DND-41 (cell line): ENCODE results near the gene TXK.

Experiments used
- ATAC-seq: fragments of 200-7000 bp; cut with Tn5 transposase; 3 replicates; pipeline ENCODE4 v1.9.1; 2021; ENCODE audit warnings: low read depth; ENCODE audit not compliant: insufficient read depth
- DNase-seq: peaks from one replicate; pipeline ENCODE4 v3.0.0-alpha.2; 2020
- H2AFZ ChIP-seq: 2 replicates; pipeline ENCODE4 v1.6.0; 2012; ENCODE audit warnings: low read depth, low read length
- H3K27ac ChIP-seq: 2 replicates; pipeline ENCODE4 v1.5.1; 2012; ENCODE audit warnings: low read length, inconsistent platforms
- H3K27me3 ChIP-seq: fragments of 200-600 bp; sonication (generic); 2 replicates; pipeline ENCODE4 v1.6.0; 2012; ENCODE audit warnings: low read length, mild to moderate bottlenecking, inconsistent platforms; ENCODE audit not compliant: insufficient read depth, poor library complexity
- H3K36me3 ChIP-seq: 2 replicates; pipeline ENCODE4 v1.5.1; 2012; ENCODE audit warnings: low read length, inconsistent platforms; ENCODE audit not compliant: insufficient read depth
- H3K4me1 ChIP-seq: 2 replicates; pipeline ENCODE4 v1.5.1; 2012; ENCODE audit warnings: mild to moderate bottlenecking, low read length; ENCODE audit not compliant: insufficient read depth
- H3K4me2 ChIP-seq: 2 replicates; pipeline ENCODE4 v1.6.0; 2012; ENCODE audit warnings: mild to moderate bottlenecking, moderate library complexity, low read length, inconsistent platforms; ENCODE audit not compliant: insufficient read depth
- H3K4me3 ChIP-seq, 2 experiments: fragments of 200-600 bp in 1 of 2; shearing (Covaris generic) in 1 of 2; 2 replicates each; pipeline ENCODE4 v1.5.1; 2012 to 2016; ENCODE audit warnings: inconsistent platforms in 2 of 2, low read length in 2 of 2, mild to moderate bottlenecking in 2 of 2, low read depth in 1 of 2, moderate library complexity in 1 of 2
- H3K79me2 ChIP-seq: 2 replicates; pipeline ENCODE4 v1.6.0; 2012; ENCODE audit warnings: low read length, inconsistent platforms; ENCODE audit not compliant: insufficient read depth
- H3K9ac ChIP-seq: 2 replicates; pipeline ENCODE4 v1.6.0; 2012; ENCODE audit warnings: low read depth, mild to moderate bottlenecking, inconsistent platforms, low read length, moderate library complexity
- H3K9me3 ChIP-seq: 2 replicates; pipeline ENCODE4 v1.5.1; 2012; ENCODE audit warnings: low read length, moderate library complexity, mild to moderate bottlenecking, inconsistent platforms; ENCODE audit not compliant: insufficient read depth, severe bottlenecking
- H4K20me1 ChIP-seq: 2 replicates; pipeline ENCODE4 v1.6.0; 2012; ENCODE audit warnings: low read length; ENCODE audit not compliant: insufficient read depth
- EZH2 ChIP-seq: IDR thresholded peaks from 3 replicates; pipeline ENCODE4 v1.6.1; 2012; ENCODE audit warnings: borderline replicate concordance, low read depth, mild to moderate bottlenecking, moderate library complexity, low read length, inconsistent platforms; ENCODE audit not compliant: severe bottlenecking
- TF ChIP-seq, protein P1 (sequence below): IDR thresholded peaks from 2 replicates; pipeline ENCODE4 v1.5.1; 2012; ENCODE audit warnings: borderline replicate concordance, low read length, moderate library complexity, mild to moderate bottlenecking; ENCODE audit not compliant: poor library complexity, severe bottlenecking; ENCODE audit errors: extremely low read depth

The TXK gene

DNA sequence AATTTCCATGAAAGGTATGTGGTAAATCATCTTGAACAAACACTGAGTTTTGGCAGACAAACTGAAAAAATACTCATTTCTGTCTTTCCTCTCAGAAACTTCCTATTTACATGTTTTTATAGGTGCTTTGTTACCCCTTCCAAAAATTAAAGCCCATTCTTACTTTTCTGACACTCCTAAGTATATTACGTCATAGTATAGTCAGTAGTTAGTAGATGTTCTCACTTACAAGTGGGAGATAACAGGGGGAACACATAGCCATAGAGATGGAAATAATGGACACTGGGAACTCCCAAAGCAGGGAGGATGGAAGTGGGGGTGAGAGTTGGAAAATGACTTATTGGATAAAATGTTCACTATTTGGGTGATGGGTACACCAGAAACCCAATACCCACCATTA, 28.8 kb downstream of the TXK start:
- Histone ChIP-seq H2AFZ (no peak overlapping the region), H3K36me3 (no peaks in the 10 kb centered on the region), H3K27me3 (no peaks in the 10 kb centered on the region), H3K4me2 (no peak overlapping the region), H4K20me1 (no peaks in the 10 kb centered on the region), H3K79me2 (no peaks in the 10 kb centered on the region), H3K9ac (no peak overlapping the region), H3K27ac (no peak overlapping the region), H3K9me3 (no peaks in the 10 kb centered on the region), H3K4me3 (no peak overlapping the region), H3K4me1 (no peaks in the 10 kb centered on the region)
- ATAC-seq (no peak), DNase-seq (no peak)
- TF ChIP-seq, protein P1, sequence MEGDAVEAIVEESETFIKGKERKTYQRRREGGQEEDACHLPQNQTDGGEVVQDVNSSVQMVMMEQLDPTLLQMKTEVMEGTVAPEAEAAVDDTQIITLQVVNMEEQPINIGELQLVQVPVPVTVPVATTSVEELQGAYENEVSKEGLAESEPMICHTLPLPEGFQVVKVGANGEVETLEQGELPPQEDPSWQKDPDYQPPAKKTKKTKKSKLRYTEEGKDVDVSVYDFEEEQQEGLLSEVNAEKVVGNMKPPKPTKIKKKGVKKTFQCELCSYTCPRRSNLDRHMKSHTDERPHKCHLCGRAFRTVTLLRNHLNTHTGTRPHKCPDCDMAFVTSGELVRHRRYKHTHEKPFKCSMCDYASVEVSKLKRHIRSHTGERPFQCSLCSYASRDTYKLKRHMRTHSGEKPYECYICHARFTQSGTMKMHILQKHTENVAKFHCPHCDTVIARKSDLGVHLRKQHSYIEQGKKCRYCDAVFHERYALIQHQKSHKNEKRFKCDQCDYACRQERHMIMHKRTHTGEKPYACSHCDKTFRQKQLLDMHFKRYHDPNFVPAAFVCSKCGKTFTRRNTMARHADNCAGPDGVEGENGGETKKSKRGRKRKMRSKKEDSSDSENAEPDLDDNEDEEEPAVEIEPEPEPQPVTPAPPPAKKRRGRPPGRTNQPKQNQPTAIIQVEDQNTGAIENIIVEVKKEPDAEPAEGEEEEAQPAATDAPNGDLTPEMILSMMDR: no peak
- TF ChIP-seq EZH2: no peak

- no peak overlapping the region for H3K4me3 ChIP-seq
- H3K36me3 ChIP-seq: no peaks in the 10 kb centered on the region
- H3K9ac ChIP-seq: no peak overlapping the region
- no peaks in the 10 kb centered on the region for H3K4me1 ChIP-seq
- TF ChIP-seq, protein P1: no peak
- no peak for TF ChIP-seq EZH2
- H3K9me3 ChIP-seq: no peaks in the 10 kb centered on the region
- no peaks in the 10 kb centered on the region for H3K27me3 ChIP-seq
- DNase-seq: no peak
- no peak overlapping the region for H2AFZ ChIP-seq
- H3K27ac ChIP-seq: no peak overlapping the region
- H3K79me2 ChIP-seq: no peaks in the 10 kb centered on the region
- H3K4me2 ChIP-seq: no peak overlapping the region
- no peaks in the 10 kb centered on the region for H4K20me1 ChIP-seq
- no peak for ATAC-seq
These were observed 30.4 kb downstream of the TXK start for GRCh38 chr4:48103483-48104139.

GRCh38 chr4:48102303-48102702, 31.7 kb downstream of the TXK start:
- Histone ChIP-seq H3K79me2 (no peaks in the 10 kb centered on the region), H3K4me1 (no peaks in the 10 kb centered on the region), H3K9me3 (no peaks in the 10 kb centered on the region), H3K4me3 (no peak overlapping the region), H3K9ac (no peak overlapping the region), H3K27me3 (no peaks in the 10 kb centered on the region), H4K20me1 (no peaks in the 10 kb centered on the region), H3K27ac (no peak overlapping the region), H2AFZ (no peak overlapping the region), H3K36me3 (no peaks in the 10 kb centered on the region), H3K4me2 (no peak overlapping the region)
- DNase-seq: no peak
- no peak for ATAC-seq
- TF ChIP-seq, protein P1: no peak
- no peak for TF ChIP-seq EZH2
